GM18868 (cell line): Measurements from ENCODE around the gene VAT1L.
"Not testable (repeated sequence)": the region's sequence is repeated elsewhere in the genome, so short reads cannot be mapped to it uniquely, and the experiment has no call there.

Experiments used
- ATAC-seq: cut with Tn5 transposase; IDR thresholded peaks from one replicate; pipeline ENCODE4 v1.9.1; 2021; ENCODE audit warnings: mild to moderate bottlenecking, moderate library complexity; ENCODE audit not compliant: unreplicated experiment

VAT1L gene

GRCh38 chr16:77947590-77947989 is 159.2 kb downstream of the VAT1L start:
- not testable (repeated sequence) for ATAC-seq

GRCh38 chr16:77948835-77949234 is 160.5 kb downstream of the VAT1L start:
- ATAC-seq: no peak

GRCh38 chr16:77949445-77949844 is 161.1 kb downstream of the VAT1L start:
- no peak for ATAC-seq

GRCh38 chr16:77951788-77952187 is 163.4 kb downstream of the VAT1L start:
- no peak for ATAC-seq

GRCh38 chr16:77955127-77955526 is 166.8 kb downstream of the VAT1L start:
- no peak for ATAC-seq

GRCh38 chr16:77956231-77956630 is 167.9 kb downstream of the VAT1L start:
- no peak for ATAC-seq

- ATAC-seq: no peak
Measured at GRCh38 chr16:77960766-77961165, 172.4 kb downstream of the VAT1L start.

- no peak for ATAC-seq
Measured at GRCh38 chr16:77961814-77962213, 173.4 kb downstream of the VAT1L start.

- no peak for ATAC-seq
Measured at GRCh38 chr16:77962689-77963088, 174.3 kb downstream of the VAT1L start.

- ATAC-seq: peak; percentile 71
Measured at GRCh38 chr16:77963185-77964044, 175.1 kb downstream of the VAT1L start.

- no peak for ATAC-seq
Measured at GRCh38 chr16:77965346-77965745, 177.0 kb downstream of the VAT1L start.

- no peak for ATAC-seq
Measured at GRCh38 chr16:77967054-77967904, 178.9 kb downstream of the VAT1L start.

- ATAC-seq: no peak
Measured at GRCh38 chr16:77969861-77970260, 181.5 kb downstream of the VAT1L start.

GRCh38 chr16:77970371-77970770 is 182.0 kb downstream of the VAT1L start:
- no peak for ATAC-seq

- peak; percentile 79 for ATAC-seq
Measured at GRCh38 chr16:77971306-77972061, 183.1 kb downstream of the VAT1L start.

- ATAC-seq: no peak
Measured at GRCh38 chr16:77972062-77972392, 183.7 kb downstream of the VAT1L start.

- ATAC-seq: no peak
Measured at GRCh38 chr16:77974883-77975282, 186.5 kb downstream of the VAT1L start.

- ATAC-seq: no peak
Measured at GRCh38 chr16:77975942-77976341, 187.6 kb downstream of the VAT1L start.

GRCh38 chr16:77977339-77977738 is 189.0 kb downstream of the VAT1L start:
- ATAC-seq: no peak

GRCh38 chr16:77985111-77985510 is 196.7 kb downstream of the VAT1L start:
- ATAC-seq: no peak

- ATAC-seq: no peak
Measured at GRCh38 chr16:77986011-77986740, 197.8 kb downstream of the VAT1L start.
